ENCODE data around the gene EMP1. TPM values are rescaled to one million over a fixed set of nuclear protein-coding genes. Genes with fewer than 3 reads are reported as not detected.

Gene EMP1
- polyA plus RNA-seq, 4 donors, result 11.6 to 65.9 (median 22.9) TPM

- Histone ChIP-seq H3K27me3 (ENCODE audit: control insufficient read depth in 3 of 3, insufficient read depth in 3 of 3, low read length in 3 of 3) (peaks cover 0 to 2% (median 2%) of the 10 kb centered on the region in 3 donors), H3K36me3 (ENCODE audit: control insufficient read depth in 3 of 3, insufficient read depth in 2 of 3, low read depth in 1 of 3, low read length in 3 of 3) (no peaks in the 10 kb centered on the region), H3K4me3 (ENCODE audit: low read depth in 1 of 3, low read length in 3 of 3) (no peak overlapping the region), H3K9me3 (ENCODE audit: control insufficient read depth in 2 of 2, insufficient read depth in 1 of 2, low read depth in 1 of 2, low read length in 1 of 2) (peaks cover 0 to 3% of the 10 kb centered on the region in 2 donors), H3K4me1 (ENCODE audit: control insufficient read depth in 3 of 3, insufficient read depth in 2 of 3, low read depth in 1 of 3, low read length in 2 of 3) (peaks cover 0 to 7% (median 0%) of the 10 kb centered on the region in 3 donors), H3K27ac (ENCODE audit: low read depth in 1 of 3, low read length in 2 of 3) (no peak overlapping the region)
- DNase-seq (no peak), FAIRE-seq (no peak)
- 67 to 80% (median 72%) methylated on average over 1 of the region's 1 CpG for WGBS, 3 donors
These were observed 47.1 kb downstream of the EMP1 start for GRCh38 chr12:13243516-13244070.

GRCh38 chr12:13247596-13247995, 51.1 kb downstream of the EMP1 start:
- Histone ChIP-seq H3K4me1 (ENCODE audit: control insufficient read depth in 3 of 3, insufficient read depth in 2 of 3, low read depth in 1 of 3, low read length in 2 of 3) (peaks cover 0 to 21% (median 2%) of the 10 kb centered on the region in 3 donors), H3K9me3 (ENCODE audit: control insufficient read depth in 2 of 2, insufficient read depth in 1 of 2, low read depth in 1 of 2, low read length in 1 of 2) (peaks cover 0 to 6% of the 10 kb centered on the region in 2 donors), H3K4me3 (ENCODE audit: low read depth in 1 of 3, low read length in 3 of 3) (no peak overlapping the region), H3K27ac (ENCODE audit: low read depth in 1 of 3, low read length in 2 of 3) (no peak overlapping the region), H3K27me3 (ENCODE audit: control insufficient read depth in 3 of 3, insufficient read depth in 3 of 3, low read length in 3 of 3) (peaks cover 0 to 2% (median 0%) of the 10 kb centered on the region in 3 donors), H3K36me3 (ENCODE audit: control insufficient read depth in 3 of 3, insufficient read depth in 2 of 3, low read depth in 1 of 3, low read length in 3 of 3) (no peaks in the 10 kb centered on the region)
- WGBS, 3 donors, result 74 to 86% (median 82%) methylated on average over 3 of the region's 3 CpGs
- FAIRE-seq (no peak), DNase-seq (no peak)

- H3K36me3 ChIP-seq (ENCODE audit: control insufficient read depth in 3 of 3, insufficient read depth in 2 of 3, low read depth in 1 of 3, low read length in 3 of 3), result no peaks in the 10 kb centered on the region
- DNase-seq (peak in 1 of 2 donors; percentile 33), FAIRE-seq (no peak)
- 48 to 77% (median 68%) methylated on average over 1 of the region's 1 CpG for WGBS, 3 donors
- peaks cover 0 to 21% (median 2%) of the 10 kb centered on the region in 3 donors for H3K4me1 ChIP-seq (ENCODE audit: control insufficient read depth in 3 of 3, insufficient read depth in 2 of 3, low read depth in 1 of 3, low read length in 2 of 3)
- peaks cover 0 to 2% (median 0%) of the 10 kb centered on the region in 3 donors for H3K27me3 ChIP-seq (ENCODE audit: control insufficient read depth in 3 of 3, insufficient read depth in 3 of 3, low read length in 3 of 3)
- no peak overlapping the region for H3K4me3 ChIP-seq (ENCODE audit: low read depth in 1 of 3, low read length in 3 of 3)
- H3K27ac ChIP-seq (ENCODE audit: low read depth in 1 of 3, low read length in 2 of 3), result no peak overlapping the region
- H3K9me3 ChIP-seq (ENCODE audit: control insufficient read depth in 2 of 2, insufficient read depth in 1 of 2, low read depth in 1 of 2, low read length in 1 of 2), result peaks cover 0 to 6% of the 10 kb centered on the region in 2 donors
These were observed 52.4 kb downstream of the EMP1 start for GRCh38 chr12:13248964-13249363.

DNA sequence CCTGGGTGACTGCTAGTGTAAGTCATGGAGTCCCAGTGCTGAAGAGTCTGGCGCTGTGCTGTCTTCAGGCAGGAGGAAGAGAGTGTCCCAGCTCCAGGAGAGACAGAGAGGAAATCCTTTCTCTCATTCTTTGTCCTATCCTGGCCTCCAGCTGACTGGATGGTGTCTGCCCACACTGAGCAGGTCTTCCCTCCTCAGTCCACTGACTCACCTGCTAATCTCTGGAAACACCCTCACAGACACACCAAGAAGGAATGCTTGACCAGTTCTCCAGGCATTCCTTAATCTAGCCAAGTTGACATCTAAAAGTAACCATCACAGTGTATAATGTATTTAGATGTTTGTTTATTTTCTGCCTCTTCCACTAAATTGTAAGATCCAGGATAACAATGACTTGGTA, 53.9 kb downstream of the EMP1 start:
- FAIRE-seq (no peak), DNase-seq (no peak)
- H3K4me3 ChIP-seq (ENCODE audit: low read depth in 1 of 3, low read length in 3 of 3), result no peak overlapping the region
- H3K27ac ChIP-seq (ENCODE audit: low read depth in 1 of 3, low read length in 2 of 3), result no peak overlapping the region
- no peaks in the 10 kb centered on the region for H3K27me3 ChIP-seq (ENCODE audit: control insufficient read depth in 3 of 3, insufficient read depth in 3 of 3, low read length in 3 of 3)
- WGBS, 3 donors, result 86 to 100% (median 89%) methylated on average over 1 of the region's 1 CpG
- peaks cover 0 to 6% of the 10 kb centered on the region in 2 donors for H3K9me3 ChIP-seq (ENCODE audit: control insufficient read depth in 2 of 2, insufficient read depth in 1 of 2, low read depth in 1 of 2, low read length in 1 of 2)
- H3K4me1 ChIP-seq (ENCODE audit: control insufficient read depth in 3 of 3, insufficient read depth in 2 of 3, low read depth in 1 of 3, low read length in 2 of 3), result peaks cover 0 to 21% (median 2%) of the 10 kb centered on the region in 3 donors
- H3K36me3 ChIP-seq (ENCODE audit: control insufficient read depth in 3 of 3, insufficient read depth in 2 of 3, low read depth in 1 of 3, low read length in 3 of 3), result no peaks in the 10 kb centered on the region

DNA sequence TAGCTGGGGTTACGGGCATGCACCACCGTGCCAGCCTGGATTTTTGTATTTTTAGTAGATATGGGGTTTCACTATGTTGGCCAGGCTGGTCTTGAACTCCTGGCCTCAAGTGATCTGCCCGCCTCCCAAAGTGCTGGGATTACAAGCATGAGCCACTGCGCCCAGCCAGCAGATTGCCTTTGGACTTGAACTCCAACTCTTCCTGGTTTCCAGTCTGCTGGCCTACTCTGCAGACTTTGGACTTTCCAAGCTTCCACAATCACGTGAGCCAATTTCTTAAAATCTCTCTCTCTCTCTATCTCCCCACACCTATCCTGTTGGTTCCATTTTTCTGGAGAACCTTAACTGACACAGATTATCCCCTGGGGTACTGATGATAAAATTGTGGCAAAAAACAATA, 55.0 kb downstream of the EMP1 start:
- no peaks in the 10 kb centered on the region for H3K27me3 ChIP-seq (ENCODE audit: control insufficient read depth in 3 of 3, insufficient read depth in 3 of 3, low read length in 3 of 3)
- H3K36me3 ChIP-seq (ENCODE audit: control insufficient read depth in 3 of 3, insufficient read depth in 2 of 3, low read depth in 1 of 3, low read length in 3 of 3), result no peaks in the 10 kb centered on the region
- H3K27ac ChIP-seq (ENCODE audit: low read depth in 1 of 3, low read length in 2 of 3), result peak overlapping the region in 2 of 3 donors; percentile 15 to 71
- FAIRE-seq (no peak), DNase-seq (peak; percentile 63 to 87)
- peaks cover 0 to 24% (median 4%) of the 10 kb centered on the region in 3 donors for H3K4me1 ChIP-seq (ENCODE audit: control insufficient read depth in 3 of 3, insufficient read depth in 2 of 3, low read depth in 1 of 3, low read length in 2 of 3)
- H3K4me3 ChIP-seq (ENCODE audit: low read depth in 1 of 3, low read length in 3 of 3), result no peak overlapping the region
- 39 to 83% (median 55%) methylated on average over 5 of the region's 5 CpGs for WGBS, 3 donors
- peaks cover 0 to 6% of the 10 kb centered on the region in 2 donors for H3K9me3 ChIP-seq (ENCODE audit: control insufficient read depth in 2 of 2, insufficient read depth in 1 of 2, low read depth in 1 of 2, low read length in 1 of 2)

DNA sequence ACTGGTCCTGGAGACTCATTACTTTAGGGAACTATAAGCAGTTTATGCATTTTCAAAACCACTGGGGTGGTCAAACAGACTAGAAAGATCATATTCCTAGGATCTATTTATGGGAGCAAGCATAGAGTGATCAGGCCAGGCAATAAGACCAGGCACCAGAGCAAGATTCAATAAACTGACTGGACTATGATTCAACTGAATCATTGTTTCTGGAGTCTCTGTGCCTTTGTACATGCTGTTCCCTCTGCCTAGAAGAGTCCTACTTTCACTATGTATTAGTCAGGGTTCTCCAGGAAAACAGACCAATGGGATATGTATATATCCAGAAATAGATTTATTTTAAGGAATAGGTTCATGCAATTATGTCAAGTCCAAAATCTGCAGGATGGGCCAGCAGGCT, 55.5 kb downstream of the EMP1 start:
- DNase-seq (peak in 1 of 2 donors; percentile 62), FAIRE-seq (no peak)
- no peak overlapping the region for H3K4me3 ChIP-seq (ENCODE audit: low read depth in 1 of 3, low read length in 3 of 3)
- H3K27me3 ChIP-seq (ENCODE audit: control insufficient read depth in 3 of 3, insufficient read depth in 3 of 3, low read length in 3 of 3), result no peaks in the 10 kb centered on the region
- peaks cover 0 to 26% (median 4%) of the 10 kb centered on the region in 3 donors for H3K4me1 ChIP-seq (ENCODE audit: control insufficient read depth in 3 of 3, insufficient read depth in 2 of 3, low read depth in 1 of 3, low read length in 2 of 3)
- no peaks in the 10 kb centered on the region for H3K36me3 ChIP-seq (ENCODE audit: control insufficient read depth in 3 of 3, insufficient read depth in 2 of 3, low read depth in 1 of 3, low read length in 3 of 3)
- H3K9me3 ChIP-seq (ENCODE audit: control insufficient read depth in 2 of 2, insufficient read depth in 1 of 2, low read depth in 1 of 2, low read length in 1 of 2), result peaks cover 0 to 6% of the 10 kb centered on the region in 2 donors
- peak overlapping the region in 1 of 3 donors; percentile 71 for H3K27ac ChIP-seq (ENCODE audit: low read depth in 1 of 3, low read length in 2 of 3)

- WGBS, 3 donors, result 81 to 90% (median 86%) methylated on average over 3 of the region's 3 CpGs
- FAIRE-seq (no peak), DNase-seq (no peak)
- Histone ChIP-seq H3K27ac (ENCODE audit: low read depth in 1 of 3, low read length in 2 of 3) (peak overlapping the region in 1 of 3 donors; percentile 37), H3K4me1 (ENCODE audit: control insufficient read depth in 3 of 3, insufficient read depth in 2 of 3, low read depth in 1 of 3, low read length in 2 of 3) (peaks cover 0 to 26% (median 6%) of the 10 kb centered on the region in 3 donors), H3K4me3 (ENCODE audit: low read depth in 1 of 3, low read length in 3 of 3) (no peak overlapping the region), H3K9me3 (ENCODE audit: control insufficient read depth in 2 of 2, insufficient read depth in 1 of 2, low read depth in 1 of 2, low read length in 1 of 2) (peaks cover 0 to 6% of the 10 kb centered on the region in 2 donors), H3K27me3 (ENCODE audit: control insufficient read depth in 3 of 3, insufficient read depth in 3 of 3, low read length in 3 of 3) (no peaks in the 10 kb centered on the region), H3K36me3 (ENCODE audit: control insufficient read depth in 3 of 3, insufficient read depth in 2 of 3, low read depth in 1 of 3, low read length in 3 of 3) (no peaks in the 10 kb centered on the region)
These were observed 56.1 kb downstream of the EMP1 start for GRCh38 chr12:13252616-13253015.

GRCh38 chr12:13253966-13254760, 57.6 kb downstream of the EMP1 start:
- H3K4me3 ChIP-seq (ENCODE audit: low read depth in 1 of 3, low read length in 3 of 3), result no peak overlapping the region
- no peaks in the 10 kb centered on the region for H3K27me3 ChIP-seq (ENCODE audit: control insufficient read depth in 3 of 3, insufficient read depth in 3 of 3, low read length in 3 of 3)
- 83 to 88% (median 85%) methylated on average over 7 of the region's 7 CpGs for WGBS, 3 donors
- FAIRE-seq (no peak), DNase-seq (no peak)
- H3K4me1 ChIP-seq (ENCODE audit: control insufficient read depth in 3 of 3, insufficient read depth in 2 of 3, low read depth in 1 of 3, low read length in 2 of 3), result peaks cover 0 to 19% (median 6%) of the 10 kb centered on the region in 3 donors
- H3K9me3 ChIP-seq (ENCODE audit: control insufficient read depth in 2 of 2, insufficient read depth in 1 of 2, low read depth in 1 of 2, low read length in 1 of 2), result peaks cover 0 to 6% of the 10 kb centered on the region in 2 donors
- H3K36me3 ChIP-seq (ENCODE audit: control insufficient read depth in 3 of 3, insufficient read depth in 2 of 3, low read depth in 1 of 3, low read length in 3 of 3), result no peaks in the 10 kb centered on the region
- H3K27ac ChIP-seq (ENCODE audit: low read depth in 1 of 3, low read length in 2 of 3), result no peak overlapping the region
